Ishikawa (cell line): ENCODE results near the gene IKZF3.

ENCODE experiments used
- CEBPB ChIP-seq: IDR thresholded peaks from 2 replicates; pipeline ENCODE4 v1.6.1; 2012
- CREB1 ChIP-seq: IDR thresholded peaks from 2 replicates; pipeline ENCODE4 v1.6.1; 2012; ENCODE audit warnings: low read depth
- EGR1 ChIP-seq: IDR thresholded peaks from 2 replicates; pipeline ENCODE4 v1.6.1; 2012
- EP300 ChIP-seq: IDR thresholded peaks from 2 replicates; pipeline ENCODE4 v1.6.1; 2012; ENCODE audit warnings: borderline replicate concordance
- FOXM1 ChIP-seq: IDR thresholded peaks from 2 replicates; pipeline ENCODE4 v1.6.1; 2012; ENCODE audit warnings: low read depth, borderline replicate concordance
- MAX ChIP-seq: IDR thresholded peaks from 2 replicates; pipeline ENCODE4 v1.6.1; 2012
- NFIC ChIP-seq: IDR thresholded peaks from 2 replicates; pipeline ENCODE4 v1.6.1; 2012
- RAD21 ChIP-seq: IDR thresholded peaks from 2 replicates; pipeline ENCODE4 v1.6.1; 2012; ENCODE audit warnings: low read depth
- REST ChIP-seq: IDR thresholded peaks from 2 replicates; pipeline ENCODE4 v1.6.1; 2012; ENCODE audit warnings: low read depth, mild to moderate bottlenecking
- TAF1 ChIP-seq: IDR thresholded peaks from 2 replicates; pipeline ENCODE4 v1.6.1; 2012; ENCODE audit warnings: low read depth, mild to moderate bottlenecking
- TCF12 ChIP-seq: IDR thresholded peaks from 2 replicates; pipeline ENCODE4 v1.6.1; 2012; ENCODE audit warnings: low read depth
- TEAD4 ChIP-seq: IDR thresholded peaks from 2 replicates; pipeline ENCODE4 v1.6.1; 2012
- USF1 ChIP-seq: IDR thresholded peaks from 2 replicates; pipeline ENCODE4 v1.6.1; 2012
- YY1 ChIP-seq: IDR thresholded peaks from 2 replicates; pipeline ENCODE4 v1.6.1; 2012; ENCODE audit warnings: low read depth
- ZBTB7A ChIP-seq: IDR thresholded peaks from 2 replicates; pipeline ENCODE4 v1.6.1; 2012; ENCODE audit warnings: low read depth

Gene IKZF3

GRCh38 chr17:39834017-39834416 is 30.1 kb downstream of the IKZF3 start:
- TF ChIP-seq REST (no peak), YY1 (no peak), TEAD4 (no peak), RAD21 (no peak), MAX (no peak), EGR1 (no peak), ZBTB7A (no peak)

GRCh38 chr17:39831588-39831987 is 32.5 kb downstream of the IKZF3 start:
- TF ChIP-seq YY1 (no peak), NFIC (no peak), RAD21 (no peak), CEBPB (no peak), MAX (no peak), CREB1 (no peak)

GRCh38 chr17:39828443-39828842 is 35.7 kb downstream of the IKZF3 start:
- no peak for TF ChIP-seq TEAD4
- TF ChIP-seq EP300: no peak
- TF ChIP-seq NFIC: no peak
- TF ChIP-seq EGR1: no peak
- no peak for TF ChIP-seq FOXM1
- TF ChIP-seq MAX: no peak
- TF ChIP-seq CEBPB: no peak
- no peak for TF ChIP-seq YY1
- TF ChIP-seq TAF1: no peak
- TF ChIP-seq TCF12: no peak
- TF ChIP-seq ZBTB7A: no peak
- no peak for TF ChIP-seq RAD21
- TF ChIP-seq USF1: no peak
- TF ChIP-seq REST: no peak
- TF ChIP-seq CREB1: no peak

GRCh38 chr17:39826334-39826733 is 37.8 kb downstream of the IKZF3 start:
- TF ChIP-seq YY1 (no peak), REST (no peak), CREB1 (no peak), CEBPB (no peak), MAX (no peak), TEAD4 (no peak), FOXM1 (no peak), RAD21 (no peak), ZBTB7A (no peak), TCF12 (no peak), TAF1 (no peak), EGR1 (no peak), EP300 (no peak), NFIC (no peak), USF1 (no peak)
